HEK293T (cell line): ENCODE measurements around the gene FOXO3.
A peak's percentile ranks its signal among the peaks of the same experiment; 100 is the strongest.
"Not testable (repeated sequence)": the region's sequence is repeated elsewhere in the genome, so short reads cannot be mapped to it uniquely, and the experiment has no call there.

Experiments used
- CTCF ChIA-PET: fragments of 350-600 bp; formaldehyde crosslinking; extraction: SDS; loops from one replicate; lab custom pipeline; 2021; ENCODE audit warnings: antibody characterized with exemption, inconsistent platforms; lab: Yijun Ruan, JAX
- POLR2A ChIA-PET: fragments of 350-600 bp; formaldehyde crosslinking; extraction: SDS; loops from one replicate; lab custom pipeline; 2020; ENCODE audit warnings: antibody characterized with exemption, inconsistent platforms; lab: Yijun Ruan, JAX
- DNase-seq: peaks from one replicate; pipeline ENCODE4 v3.0.0; 2012; ENCODE audit warnings: mixed read lengths; ENCODE audit errors: extremely low spot score
- ARNT ChIP-seq: fragments of 450-650 bp; IDR thresholded peaks from 2 replicates; pipeline ENCODE4 v1.6.1; 2017; ENCODE audit warnings: mild to moderate bottlenecking
- BHLHE40 ChIP-seq: fragments of 450-650 bp; IDR thresholded peaks from 2 replicates; pipeline ENCODE4 v1.6.1; 2016; ENCODE audit warnings: mild to moderate bottlenecking, moderate library complexity, borderline replicate concordance
- CTBP1 ChIP-seq: fragments of 450-650 bp; IDR thresholded peaks from 2 replicates; pipeline ENCODE4 v1.6.1; 2016; ENCODE audit warnings: borderline replicate concordance
- ELF4 ChIP-seq: fragments of 450-650 bp; IDR thresholded peaks from 2 replicates; pipeline ENCODE4 v1.6.1; 2017; ENCODE audit warnings: antibody characterized with exemption
- FOXA1 ChIP-seq: fragments of 450-650 bp; IDR thresholded peaks from 2 replicates; pipeline ENCODE4 v1.6.1; 2016; ENCODE audit warnings: mild to moderate bottlenecking
- FOXK2 ChIP-seq: fragments of 450-650 bp; IDR thresholded peaks from 2 replicates; pipeline ENCODE4 v1.6.1; 2016; ENCODE audit warnings: mild to moderate bottlenecking
- FOXM1 ChIP-seq: fragments of 450-650 bp; IDR thresholded peaks from 2 replicates; pipeline ENCODE4 v1.6.1; 2017; ENCODE audit warnings: mild to moderate bottlenecking, borderline replicate concordance
- HDGF ChIP-seq: fragments of 450-650 bp; IDR thresholded peaks from 2 replicates; pipeline ENCODE4 v1.6.1; 2017; ENCODE audit warnings: antibody characterized with exemption, borderline replicate concordance
- L3MBTL2 ChIP-seq: fragments of 450-650 bp; conservative IDR thresholded peaks from 2 replicates; pipeline ENCODE4 v1.6.1; 2016; ENCODE audit warnings: mild to moderate bottlenecking
- LEF1 ChIP-seq: fragments of 450-650 bp; IDR thresholded peaks from 2 replicates; pipeline ENCODE4 v1.6.1; 2017; ENCODE audit warnings: mild to moderate bottlenecking, borderline replicate concordance
- NFRKB ChIP-seq: fragments of 450-650 bp; IDR thresholded peaks from 2 replicates; pipeline ENCODE4 v1.6.1; 2016; ENCODE audit warnings: mild to moderate bottlenecking, moderate library complexity
- PKNOX1 ChIP-seq: fragments of 450-650 bp; IDR thresholded peaks from 2 replicates; pipeline ENCODE4 v1.6.1; 2016
- SP1 ChIP-seq: fragments of 450-650 bp; IDR thresholded peaks from 2 replicates; pipeline ENCODE4 v1.6.1; 2017
- SUZ12 ChIP-seq: fragments of 450-650 bp; IDR thresholded peaks from 2 replicates; pipeline ENCODE4 v1.6.1; 2016; ENCODE audit warnings: mild to moderate bottlenecking
- TARDBP ChIP-seq: fragments of 450-650 bp; IDR thresholded peaks from 2 replicates; pipeline ENCODE4 v1.6.1; 2016
- ZNF384 ChIP-seq: fragments of 450-650 bp; IDR thresholded peaks from 2 replicates; pipeline ENCODE4 v1.6.1; 2016

The FOXO3 gene

GRCh38 chr6:108673602-108674001 is 112.9 kb downstream of the FOXO3 start:
- ChIA-PET POLR2A (no interaction called here), CTCF (no interaction called here)
- TF ChIP-seq PKNOX1 (no peak), SP1 (no peak), SUZ12 (no peak), FOXA1 (no peak), TARDBP (no peak)
- DNase-seq: no peak

GRCh38 chr6:108675226-108676200 is 114.8 kb downstream of the FOXO3 start:
- TF ChIP-seq SUZ12 (no peak), LEF1 (no peak), FOXA1 (no peak), FOXK2 (no peak), ELF4 (no peak), PKNOX1 (peak; percentile 61)
- no peak for DNase-seq
- CTCF ChIA-PET: interaction anchor here (0.6 kb wide), 1 partner anchor 94 kb away, joined by 3 read pairs; no protein-coding TSS in a partner anchor
- POLR2A ChIA-PET: interaction anchor here (0.6 to 1.4 kb wide), 2 partner anchors 113 to 115 kb away, joined by 3 to 4 read pairs; partner anchors contain the start of gene FOXO3

GRCh38 chr6:108676555-108676954 is 115.8 kb downstream of the FOXO3 start:
- peak; percentile 49 for DNase-seq
- ChIA-PET POLR2A (interaction anchor here (0.9 to 2.3 kb wide), 3 partner anchors 28 to 118 kb away, joined by 3 to 11 read pairs (median 4); no protein-coding TSS in a partner anchor), CTCF (interaction anchor here (1.1 to 1.3 kb wide), 2 partner anchors 10 to 135 kb away, joined by 4 to 6 read pairs; no protein-coding TSS in a partner anchor)
- no peak for TF ChIP-seq FOXM1
- TF ChIP-seq PKNOX1: peak; percentile 89
- TF ChIP-seq ZNF384: no peak
- peak; percentile 94 for TF ChIP-seq CTBP1
- no peak for TF ChIP-seq NFRKB
- no peak for TF ChIP-seq BHLHE40
- TF ChIP-seq FOXA1: peak; percentile 79; the same call in 1 of the 2 replicates
- TF ChIP-seq SUZ12: no peak
- no peak for TF ChIP-seq HDGF
- no peak for TF ChIP-seq L3MBTL2
- no peak for TF ChIP-seq ELF4
- TF ChIP-seq ARNT: no peak
- TF ChIP-seq SP1: no peak
- TF ChIP-seq FOXK2: no peak

DNA sequence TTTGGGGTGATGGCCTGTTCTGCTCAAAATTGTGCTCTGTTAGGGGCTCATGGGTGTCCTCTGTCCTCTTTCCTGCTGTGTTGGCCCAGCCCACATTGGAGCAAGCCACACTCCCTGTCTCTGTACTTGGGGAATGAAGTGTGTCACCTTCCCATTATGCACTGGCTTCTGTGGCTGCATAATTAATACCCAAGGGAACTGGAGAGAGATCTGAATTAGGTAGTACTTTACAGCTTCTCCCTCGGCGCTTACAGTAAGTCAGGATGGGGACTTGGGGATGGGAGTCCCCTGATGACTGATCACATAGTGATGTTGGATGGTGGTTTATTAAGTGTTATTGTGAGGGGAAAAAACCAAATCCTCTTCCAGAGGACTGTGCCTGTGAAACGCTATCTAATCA is 116.6 kb downstream of the FOXO3 start:
- ChIA-PET CTCF (interaction anchor here (0.6 to 1.3 kb wide), 2 partner anchors 11 to 489 kb away, joined by 3 to 6 read pairs; no protein-coding TSS in a partner anchor), POLR2A (interaction anchor here (1.0 to 2.3 kb wide), 3 partner anchors 9 to 159 kb away, joined by 3 to 11 read pairs (median 3); no protein-coding TSS in a partner anchor)
- TF ChIP-seq TARDBP: no peak
- TF ChIP-seq PKNOX1: no peak
- no peak for TF ChIP-seq HDGF
- TF ChIP-seq ZNF384: no peak
- no peak for TF ChIP-seq FOXK2
- TF ChIP-seq CTBP1: no peak
- TF ChIP-seq LEF1: no peak
- TF ChIP-seq SUZ12: no peak
- no peak for TF ChIP-seq SP1
- TF ChIP-seq FOXM1: no peak
- TF ChIP-seq NFRKB: no peak
- TF ChIP-seq ARNT: no peak
- no peak for TF ChIP-seq FOXA1
- no peak for TF ChIP-seq ELF4
- no peak for TF ChIP-seq L3MBTL2
- TF ChIP-seq BHLHE40: no peak
- DNase-seq: no peak

- ChIA-PET POLR2A (interaction anchor here (1.0 to 2.3 kb wide), 3 partner anchors 9 to 158 kb away, joined by 3 to 11 read pairs (median 3); no protein-coding TSS in a partner anchor), CTCF (interaction anchor here (0.6 kb wide), 1 partner anchor 489 kb away, joined by 3 read pairs; no protein-coding TSS in a partner anchor)
- TF ChIP-seq FOXA1 (peak; percentile 91), PKNOX1 (no peak), ARNT (no peak), ZNF384 (no peak), FOXK2 (no peak), L3MBTL2 (no peak), SP1 (no peak)
- no peak for DNase-seq
Observed at GRCh38 chr6:108677894-108678293, 117.2 kb downstream of the FOXO3 start.

- POLR2A ChIA-PET, CTCF ChIA-PET: not testable (repeated sequence)
Observed at GRCh38 chr6:108680314-108680713, 119.6 kb downstream of the FOXO3 start.

GRCh38 chr6:108681721-108682120 is 121.0 kb downstream of the FOXO3 start:
- DNase-seq, CTCF ChIA-PET, POLR2A ChIA-PET: not testable (repeated sequence)

More at GRCh38 chr6:108680314-108680713, 119.6 kb downstream of the FOXO3 start:
- not testable (repeated sequence) for DNase-seq
